SK-N-SH (cell line): ENCODE measurements around the gene RIMS1.

Experiments used
- CHD2 ChIP-seq: fragments of 150-350 bp; IDR thresholded peaks from 2 replicates; pipeline ENCODE4 v1.6.1; 2018; ENCODE audit warnings: low read length; ENCODE audit not compliant: partially characterized antibody
- CTCF ChIP-seq: fragments of 200-600 bp; sonication (generic); IDR thresholded peaks from 2 replicates; pipeline ENCODE4 v1.6.1; 2017; ENCODE audit warnings: antibody characterized with exemption, mild to moderate bottlenecking, moderate library complexity
- EZH2phosphoT487 ChIP-seq: fragments of 200-600 bp; sonication (generic); IDR thresholded peaks from 2 replicates; pipeline ENCODE4 v1.6.1; 2017; ENCODE audit warnings: low read depth, mixed run types, mild to moderate bottlenecking, antibody characterized with exemption, moderate library complexity, borderline replicate concordance
- MAX ChIP-seq: IDR thresholded peaks from 2 replicates; pipeline ENCODE4 v1.4.0; 2012; ENCODE audit warnings: low read depth
- MXI1 ChIP-seq: IDR thresholded peaks from 2 replicates; pipeline ENCODE4 v1.6.1; 2012; ENCODE audit warnings: mild to moderate bottlenecking, low read depth, low read length, improper control_type of control experiment
- POLR2AphosphoS5 ChIP-seq: IDR thresholded peaks from 2 replicates; pipeline ENCODE4 v1.6.1; 2012; ENCODE audit warnings: low read depth, low read length
- RCOR1 ChIP-seq: fragments of 150-350 bp; IDR thresholded peaks from 2 replicates; pipeline ENCODE4 v1.6.1; 2017; ENCODE audit warnings: antibody characterized with exemption, low read length
- RFX5 ChIP-seq: IDR thresholded peaks from 2 replicates; pipeline ENCODE4 v1.6.1; 2012; ENCODE audit warnings: mild to moderate bottlenecking, improper control_type of control experiment, low read length
- SIN3A ChIP-seq: IDR thresholded peaks from 2 replicates; pipeline ENCODE4 v1.6.1; 2012; ENCODE audit warnings: low read depth, mild to moderate bottlenecking, low read length, moderate library complexity, borderline replicate concordance
- TCF12 ChIP-seq: IDR thresholded peaks from 2 replicates; pipeline ENCODE4 v1.4.0; 2012
- TEAD4 ChIP-seq: IDR thresholded peaks from 2 replicates; pipeline ENCODE4 v1.4.0; 2012; ENCODE audit warnings: mild to moderate bottlenecking, borderline replicate concordance; ENCODE audit not compliant: insufficient read depth
- USF1 ChIP-seq: IDR thresholded peaks from 2 replicates; pipeline ENCODE4 v1.4.0; 2012; ENCODE audit warnings: low read depth, borderline replicate concordance
- USF2 ChIP-seq: fragments of 150-350 bp; IDR thresholded peaks from 2 replicates; pipeline ENCODE4 v1.6.1; 2017; ENCODE audit warnings: antibody characterized with exemption, low read length, low read depth, borderline replicate concordance

GRCh38 chr6:72414657-72415056, 528.3 kb downstream of the RIMS1 start:
- TF ChIP-seq CTCF = no peak
- no peak for TF ChIP-seq MXI1
- TF ChIP-seq USF1 = no peak
- TF ChIP-seq RCOR1 = no peak
- TF ChIP-seq POLR2AphosphoS5 = no peak
- TF ChIP-seq RFX5 = no peak
- no peak for TF ChIP-seq EZH2phosphoT487
- no peak for TF ChIP-seq SIN3A
- TF ChIP-seq MAX = no peak
- no peak for TF ChIP-seq CHD2
- TF ChIP-seq USF2 = no peak
- no peak for TF ChIP-seq TCF12
- TF ChIP-seq TEAD4 = no peak
